Stimulated activated CD4-positive, alpha-beta T cell treated with anti-CD3 and anti-CD28 coated beads, Interleukin-1b, Interleukin-23, amount 100 ng/mL, for 24 hours (primary cell): ENCODE data around the gene RBM17.
"Not testable (repeated sequence)": the region's sequence is repeated elsewhere in the genome, so short reads cannot be mapped to it uniquely, and the experiment has no call there.

ENCODE experiments used
- DNase-seq, 4 experiments: peaks; one replicate each; pipeline ENCODE4 v3.0.0-alpha.2; 2020; ENCODE audit warnings: low read depth in 4 of 4, low spot score in 1 of 4

The RBM17 gene, protein sequence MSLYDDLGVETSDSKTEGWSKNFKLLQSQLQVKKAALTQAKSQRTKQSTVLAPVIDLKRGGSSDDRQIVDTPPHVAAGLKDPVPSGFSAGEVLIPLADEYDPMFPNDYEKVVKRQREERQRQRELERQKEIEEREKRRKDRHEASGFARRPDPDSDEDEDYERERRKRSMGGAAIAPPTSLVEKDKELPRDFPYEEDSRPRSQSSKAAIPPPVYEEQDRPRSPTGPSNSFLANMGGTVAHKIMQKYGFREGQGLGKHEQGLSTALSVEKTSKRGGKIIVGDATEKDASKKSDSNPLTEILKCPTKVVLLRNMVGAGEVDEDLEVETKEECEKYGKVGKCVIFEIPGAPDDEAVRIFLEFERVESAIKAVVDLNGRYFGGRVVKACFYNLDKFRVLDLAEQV

DNA sequence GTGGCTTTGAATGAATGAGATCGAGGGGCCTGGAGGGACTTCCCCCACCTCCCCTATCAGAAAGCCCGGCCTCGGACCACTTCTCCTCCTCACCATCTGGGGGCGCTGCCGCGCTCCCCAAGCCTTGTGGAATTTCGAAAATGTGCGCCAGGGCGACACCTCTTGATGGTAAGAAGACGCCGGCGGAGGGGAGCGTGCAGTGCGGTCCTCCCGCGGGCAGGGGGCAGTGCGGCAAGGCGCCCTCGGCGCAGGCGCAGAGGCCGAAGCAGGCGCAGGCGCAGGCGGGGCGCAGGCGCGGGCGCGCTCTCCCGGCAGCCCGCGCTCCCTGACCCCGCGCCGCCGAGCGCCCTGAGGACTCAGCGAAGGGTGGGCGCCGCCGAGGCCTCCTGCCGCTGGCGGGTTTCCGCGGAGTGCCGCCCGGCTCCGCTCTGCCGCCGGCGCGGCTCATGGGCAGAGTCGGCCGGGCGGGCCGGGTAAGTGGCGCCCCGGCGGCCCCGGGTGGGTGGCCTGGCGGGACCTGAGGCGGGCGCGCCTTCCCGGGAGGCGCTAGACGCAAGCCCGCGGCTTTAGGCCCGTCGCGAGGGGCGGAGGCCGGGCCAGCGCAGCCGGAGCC, at the start of gene RBM17:
TSS of gene RBM17 (plus strand) at position 314 of the 613 bp plus-strand sequence. CDS start 8,032 bp downstream, outside the sequence.
- DNase-seq, result peak; percentile 91 to 97 (median 94)

DNA sequence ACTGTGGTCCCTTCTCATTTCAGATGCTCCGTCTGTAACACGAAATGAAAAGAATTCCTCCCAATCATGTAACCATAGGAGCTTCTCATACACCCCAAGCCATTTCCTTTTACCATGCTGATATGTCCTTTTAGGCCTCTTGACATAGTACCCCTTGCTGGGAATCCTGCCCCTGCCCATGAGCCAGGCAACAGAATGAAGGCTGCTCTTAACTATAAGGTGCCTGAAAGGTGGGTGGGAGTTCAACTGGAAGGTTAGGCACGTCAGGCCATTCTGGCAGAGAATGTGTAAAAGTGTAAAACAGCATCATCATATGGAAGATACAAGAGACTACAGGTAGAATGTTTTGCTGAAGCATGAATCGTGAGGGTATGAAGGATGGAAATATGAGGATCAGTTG, 49.1 kb upstream of the RBM17 start:
- DNase-seq, result no peak

DNA sequence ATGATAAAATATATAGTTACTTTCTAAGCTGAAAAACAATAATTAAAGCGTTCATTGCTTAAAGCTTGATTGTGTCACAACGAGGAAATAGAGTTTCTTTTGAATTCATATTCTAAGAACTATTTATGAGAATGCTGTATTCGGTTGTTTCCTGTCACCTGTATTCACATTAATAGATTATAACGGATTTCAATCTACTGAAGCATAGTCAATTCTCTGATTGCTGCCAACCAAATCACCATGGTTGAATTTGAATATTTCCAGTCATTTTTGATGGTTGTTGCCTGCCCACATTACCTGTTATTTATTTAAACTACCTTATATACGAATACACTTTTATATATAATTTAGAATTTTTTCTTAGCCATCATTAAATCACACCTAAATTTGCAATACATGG, 48.6 kb upstream of the RBM17 start:
- DNase-seq, result no peak

DNA sequence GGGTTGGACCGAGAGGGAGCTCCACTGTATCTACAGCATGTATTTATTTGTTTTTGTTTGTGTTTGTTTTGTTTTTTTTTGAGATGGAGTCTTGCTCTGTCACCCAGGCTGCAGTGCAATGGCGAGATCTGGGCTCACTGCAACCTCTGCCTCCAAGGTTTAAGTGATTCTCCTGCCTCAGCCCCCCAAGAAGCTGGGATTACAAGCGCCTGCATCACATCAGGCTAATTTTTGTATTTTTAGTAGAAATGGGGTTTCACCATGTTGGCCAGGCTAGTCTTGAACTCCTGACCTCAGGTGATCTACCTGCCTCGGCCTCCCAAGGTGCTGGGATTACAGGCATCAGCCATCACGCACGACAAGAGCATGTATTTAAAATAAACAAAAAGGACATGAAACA, 45.5 kb upstream of the RBM17 start:
- DNase-seq, result not testable (repeated sequence)

DNA sequence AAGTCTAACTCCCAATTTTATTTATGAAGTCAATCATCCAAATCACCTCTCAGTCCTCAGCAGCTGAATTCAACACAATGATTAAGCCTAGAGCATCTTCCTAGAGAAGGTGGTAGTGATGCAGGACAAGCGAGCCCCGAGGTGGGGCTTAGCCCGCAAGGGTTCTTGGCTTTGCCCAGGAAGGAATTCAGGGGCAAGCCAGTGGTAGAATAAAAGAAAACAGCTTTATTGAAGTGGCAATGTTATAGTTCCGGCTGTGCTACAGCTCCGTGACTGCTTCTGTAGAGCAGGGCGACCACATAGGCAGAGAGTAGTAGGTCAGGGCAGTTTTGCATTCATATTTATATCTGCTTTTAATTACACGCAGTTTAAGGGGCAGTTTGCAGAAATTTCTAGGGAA, 44.8 kb upstream of the RBM17 start:
- no peak for DNase-seq

DNA sequence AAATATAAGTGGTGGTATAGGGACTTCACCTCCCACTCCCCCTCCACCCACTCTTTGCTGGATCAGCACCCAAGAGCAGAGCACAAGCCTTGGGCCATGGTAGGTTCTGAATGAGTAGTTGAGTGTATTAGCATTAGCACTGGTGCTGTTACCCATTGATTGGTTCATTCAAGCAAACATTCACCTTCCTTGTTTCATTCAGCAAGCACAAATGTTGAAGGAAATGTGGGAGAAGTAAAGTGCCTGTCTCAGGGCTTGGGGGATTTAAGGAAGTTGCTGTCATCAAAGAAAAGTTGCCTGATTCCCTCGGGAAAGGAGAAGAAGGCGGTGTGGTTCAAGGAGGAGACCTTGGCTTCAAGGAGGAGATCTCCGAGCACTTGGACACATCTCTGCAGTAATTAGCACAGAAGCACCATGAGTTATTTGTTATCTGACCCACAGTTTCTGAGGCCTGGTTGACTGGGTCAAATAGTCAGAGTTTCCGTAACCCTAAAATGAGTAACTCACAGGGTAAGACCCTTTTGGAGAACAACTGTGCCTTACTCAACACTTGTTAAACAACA, 44.0 kb upstream of the RBM17 start:
- DNase-seq, result no peak

DNA sequence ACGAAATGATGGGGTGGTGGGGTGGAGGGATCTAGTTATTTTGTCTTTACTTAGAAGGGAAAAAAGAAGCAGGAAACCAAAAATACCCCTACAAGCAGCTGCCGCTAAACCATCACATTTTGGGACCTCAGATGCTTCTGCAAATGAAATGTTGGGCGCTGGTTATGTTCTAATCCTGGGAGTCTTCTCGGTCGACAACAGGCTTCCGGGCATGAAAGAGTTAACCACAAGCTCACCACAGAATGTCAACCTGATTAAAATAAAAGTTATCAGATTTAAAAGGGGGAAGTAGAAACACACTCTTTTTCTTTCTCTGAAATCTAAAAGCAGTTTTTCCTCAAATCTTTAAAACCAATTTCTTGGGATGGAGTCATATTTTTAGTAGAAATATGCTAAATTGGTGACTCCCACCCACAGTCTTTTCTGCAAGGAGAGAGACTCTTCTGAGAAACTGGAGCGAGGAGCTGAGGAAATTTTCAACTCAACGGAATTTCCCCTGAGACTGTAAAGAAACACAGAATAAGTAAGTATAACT, 43.5 kb upstream of the RBM17 start:
- DNase-seq, result no peak

DNA sequence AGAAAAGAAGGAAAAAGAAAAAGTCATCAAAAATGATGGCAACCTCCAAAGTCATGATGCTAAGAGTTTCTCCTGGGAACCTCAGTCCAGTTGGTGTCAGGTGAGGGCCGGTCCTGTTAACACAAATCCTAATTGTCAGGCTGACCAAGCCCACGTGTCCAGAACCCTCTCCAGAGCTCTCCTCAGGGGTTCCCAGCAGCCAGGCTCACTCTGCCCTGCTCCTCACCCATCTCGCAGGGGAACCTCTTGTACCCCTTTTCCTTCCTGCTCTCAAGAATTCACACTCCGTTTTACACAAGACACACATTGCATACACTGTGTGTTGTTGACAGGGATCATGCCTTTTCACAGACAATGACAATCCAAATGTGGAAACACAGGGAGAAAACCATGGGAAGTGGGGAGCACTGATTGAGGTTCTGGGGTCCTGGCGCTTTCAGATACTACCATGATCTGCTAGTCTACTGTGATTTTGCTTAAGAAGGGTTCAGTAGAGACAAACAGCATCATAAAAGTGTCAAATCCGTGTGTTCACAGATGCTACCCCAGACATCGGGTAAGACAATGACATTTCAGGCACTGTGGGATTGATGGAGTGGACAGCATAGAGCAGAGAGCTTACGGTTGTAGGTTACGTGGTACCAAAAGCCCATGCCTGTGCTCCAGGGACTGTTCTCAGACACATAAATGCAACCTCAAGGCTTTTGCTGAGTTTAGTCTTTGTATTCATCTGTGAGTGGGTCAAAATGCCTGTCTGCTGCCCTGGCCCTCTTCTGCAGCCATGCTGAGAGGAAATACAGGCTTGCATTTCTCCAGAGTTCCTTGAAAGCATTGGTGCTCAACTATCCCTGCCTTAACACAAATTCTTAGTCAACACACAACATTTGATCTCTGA, 42.7 kb upstream of the RBM17 start:
- no peak for DNase-seq

DNA sequence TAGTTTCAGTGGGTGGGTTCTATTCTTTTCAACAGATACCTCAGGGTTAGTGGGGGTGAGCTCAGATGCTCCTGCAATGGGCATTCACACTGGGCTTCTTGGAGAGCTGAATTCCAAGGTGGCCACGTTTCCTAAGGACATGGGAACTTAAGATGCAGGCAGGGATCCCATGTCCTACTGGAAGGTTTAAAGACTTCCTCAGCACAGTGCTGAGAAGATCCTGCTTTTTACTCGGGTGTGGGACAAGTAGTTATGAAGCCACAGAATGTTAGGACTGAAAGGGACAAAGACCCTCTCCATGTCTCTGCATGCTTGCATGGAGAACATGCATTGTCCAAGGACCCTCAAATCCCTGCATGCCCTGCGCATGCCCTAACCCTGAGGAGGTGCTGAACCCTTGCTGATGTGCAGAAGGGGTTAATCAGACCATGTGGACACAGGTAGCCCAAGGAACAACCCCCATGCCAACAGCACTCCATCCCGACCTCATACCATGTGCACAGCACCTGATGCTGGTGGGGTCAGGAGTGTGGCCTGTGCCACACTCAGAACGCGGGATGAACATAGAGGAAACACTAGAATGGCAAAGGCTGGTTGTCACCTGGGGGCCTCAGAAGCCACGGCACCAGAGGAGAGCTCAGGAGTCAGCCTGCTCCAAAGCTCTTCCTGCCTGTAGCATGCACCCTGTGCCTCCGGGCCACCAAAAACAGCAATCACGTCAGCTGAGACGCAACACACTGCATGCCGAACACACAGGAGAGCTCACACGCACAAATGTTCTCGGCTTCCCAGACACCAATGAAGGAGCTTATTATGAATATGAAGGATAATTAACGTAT, 41.8 kb upstream of the RBM17 start:
- DNase-seq, result no peak

DNA sequence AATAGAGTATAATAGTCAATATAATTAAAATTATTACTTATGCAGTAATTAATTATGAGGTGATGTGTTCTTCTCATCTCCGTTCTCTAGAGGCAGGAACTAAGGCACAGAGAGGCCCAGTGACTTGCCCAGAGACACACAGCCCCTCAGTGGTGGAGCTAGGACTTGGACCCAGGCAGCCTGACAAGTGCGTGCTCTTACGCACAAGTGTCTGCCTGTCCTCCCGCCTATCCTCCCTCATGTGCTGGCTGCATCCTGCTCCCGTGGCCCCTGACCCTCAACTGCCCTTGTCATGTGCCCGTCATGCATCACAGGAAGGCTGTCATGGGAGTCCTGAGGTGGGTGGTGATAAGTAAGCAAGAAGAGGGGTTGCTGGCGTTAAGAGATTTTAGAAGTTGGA, 41.0 kb upstream of the RBM17 start:
- DNase-seq, result no peak

DNA sequence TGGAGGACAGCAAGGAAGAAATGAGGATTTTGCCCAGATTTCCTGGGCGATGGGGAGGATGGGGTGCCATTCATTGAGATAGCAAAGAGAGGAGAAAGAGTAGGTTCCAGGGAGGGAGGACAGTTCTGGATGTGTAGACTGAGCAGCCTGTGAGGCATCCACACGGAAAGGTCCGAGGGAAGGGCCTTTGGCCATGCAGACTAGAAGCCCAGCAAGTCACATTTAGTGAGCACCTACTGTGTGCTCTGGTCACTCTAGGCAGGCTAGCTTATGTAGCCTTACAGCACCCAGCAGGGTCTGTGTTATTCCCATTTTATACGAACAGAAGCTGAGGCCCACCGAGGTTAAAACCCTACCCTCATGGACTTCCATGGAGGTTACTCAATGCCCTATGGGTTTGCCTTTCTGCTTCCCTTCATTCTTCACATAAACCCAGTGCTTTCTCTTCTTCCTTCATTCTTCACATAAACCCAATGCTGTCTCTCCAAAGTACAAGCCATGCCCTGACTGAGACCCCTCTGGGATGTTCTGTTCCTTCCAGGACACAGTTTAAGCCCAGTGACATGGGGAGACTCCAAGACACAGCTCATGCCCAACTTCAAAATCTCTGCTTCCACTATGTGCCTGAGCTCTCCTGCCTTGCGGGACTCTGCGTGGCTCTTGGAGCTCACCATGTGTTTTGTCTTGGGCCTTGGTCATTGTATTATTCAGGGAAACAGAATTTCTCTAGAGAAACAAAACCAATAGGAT, 40.4 kb upstream of the RBM17 start:
- DNase-seq, result no peak

DNA sequence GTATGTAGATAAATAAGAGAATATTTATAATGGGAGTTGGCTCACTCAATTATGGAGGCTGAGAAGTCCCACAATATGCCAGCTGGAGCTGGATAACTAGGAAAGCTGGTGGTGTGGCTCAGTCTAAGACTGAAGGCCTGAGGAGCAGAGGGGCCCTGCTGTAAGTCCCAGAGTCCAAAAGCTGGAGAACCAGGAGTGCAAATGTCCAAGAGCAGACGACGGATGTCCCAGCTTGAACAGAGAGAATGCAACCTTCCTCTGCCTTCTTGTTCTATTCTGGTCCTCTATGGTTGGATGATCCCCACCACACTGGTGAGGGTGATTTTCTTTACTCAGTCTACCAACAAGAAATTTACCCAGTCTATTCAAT, 39.8 kb upstream of the RBM17 start:
- DNase-seq, result no peak

DNA sequence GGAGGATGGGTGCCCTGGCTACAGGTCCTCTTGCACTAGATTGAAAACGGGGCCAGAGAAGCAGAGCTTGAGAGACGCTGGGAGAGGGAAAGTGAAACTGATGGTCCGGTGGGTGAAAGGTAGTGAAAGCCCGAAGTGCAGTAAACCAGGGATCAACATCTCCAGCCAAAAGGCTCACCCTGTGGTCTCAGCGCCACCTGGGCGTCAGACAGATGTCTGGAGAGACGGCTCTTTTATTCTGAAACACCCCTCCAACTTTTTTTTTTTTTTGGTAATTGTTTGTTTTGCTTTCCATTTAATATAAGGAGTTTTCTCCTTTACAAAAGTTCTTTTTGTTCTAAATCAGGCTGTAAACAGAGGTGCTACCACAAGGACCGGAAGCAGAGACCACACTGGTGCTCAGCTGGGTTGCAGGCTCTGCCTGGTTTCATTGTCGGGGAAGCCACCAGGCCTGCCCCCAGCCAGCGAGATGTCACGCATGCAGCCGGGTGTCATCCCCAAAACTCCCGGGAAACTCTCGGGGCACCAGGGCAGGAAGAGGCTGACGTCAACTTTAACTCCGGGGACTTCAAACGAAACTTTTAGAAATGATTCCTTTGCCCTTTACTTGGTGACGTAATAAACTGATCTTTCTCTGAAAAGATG, 37.9 kb upstream of the RBM17 start:
- DNase-seq, result peak in 3 of 4 experiments; percentile 58 to 88 (median 83)

DNA sequence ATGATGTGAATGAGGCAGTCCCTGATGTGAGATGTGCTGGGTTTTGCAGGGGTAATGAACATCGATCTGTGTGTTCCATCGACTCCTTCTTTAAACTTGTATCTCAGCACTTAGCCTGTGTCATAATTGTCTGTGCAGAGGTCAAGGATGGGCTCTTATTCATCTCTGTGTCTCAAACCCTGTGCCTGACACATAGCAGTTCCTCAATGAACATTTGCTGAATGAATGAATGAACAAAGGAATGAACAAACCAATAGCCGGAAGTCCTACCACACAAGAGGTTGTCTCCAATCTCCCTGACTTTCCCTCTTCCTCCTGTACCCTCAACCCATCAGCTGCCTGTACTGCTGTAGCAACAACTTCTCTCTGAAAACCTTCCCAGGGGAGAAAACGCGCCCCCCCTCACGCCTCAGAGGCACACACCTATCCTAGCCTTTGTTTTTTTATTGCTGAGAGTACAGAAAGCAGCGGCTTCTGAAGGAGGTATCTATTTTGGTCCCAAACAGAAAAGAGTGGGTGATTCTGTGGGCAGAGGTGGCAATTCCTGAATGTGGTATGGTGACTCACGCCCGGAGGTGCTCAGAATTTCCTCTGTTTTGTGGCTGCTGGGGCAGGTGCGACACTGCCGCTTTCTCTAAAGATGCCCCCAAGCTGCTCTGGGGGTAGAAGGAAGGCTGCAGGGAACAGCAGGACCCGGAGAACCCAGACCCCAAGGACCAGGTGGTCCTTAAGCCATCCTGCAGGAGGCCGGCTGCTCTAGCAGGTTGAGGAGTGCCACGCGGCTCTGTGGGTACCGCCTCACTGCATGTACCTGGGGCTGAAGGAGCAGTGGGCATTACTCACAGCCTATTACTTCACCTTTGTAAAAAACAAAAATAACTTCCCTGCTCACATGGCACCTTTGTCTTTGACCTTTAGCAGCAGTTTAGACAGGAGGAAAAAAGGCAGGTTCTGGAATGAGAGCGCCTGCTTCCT, 36.3 kb upstream of the RBM17 start:
- DNase-seq, result peak in 3 of 4 experiments; percentile 47 to 80 (median 69)

DNA sequence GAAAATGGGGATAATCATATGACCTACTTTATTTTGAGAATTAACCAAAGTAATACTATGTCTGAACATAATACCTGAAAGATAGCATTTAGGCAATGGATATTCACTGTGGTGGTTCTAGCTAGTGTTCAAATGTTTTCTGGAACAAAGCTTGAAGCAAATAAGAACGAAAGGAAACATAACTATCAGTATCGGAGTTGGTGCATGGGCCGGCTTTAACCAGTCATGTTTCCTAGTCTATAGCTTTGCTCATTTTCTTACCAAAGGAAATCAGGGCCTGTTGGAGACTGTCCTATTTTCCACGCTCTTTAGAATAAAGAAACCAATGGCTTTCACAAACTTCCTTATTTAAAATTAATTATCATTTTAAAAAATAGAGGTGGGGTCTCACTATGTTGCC, 35.5 kb upstream of the RBM17 start:
- DNase-seq, result no peak

DNA sequence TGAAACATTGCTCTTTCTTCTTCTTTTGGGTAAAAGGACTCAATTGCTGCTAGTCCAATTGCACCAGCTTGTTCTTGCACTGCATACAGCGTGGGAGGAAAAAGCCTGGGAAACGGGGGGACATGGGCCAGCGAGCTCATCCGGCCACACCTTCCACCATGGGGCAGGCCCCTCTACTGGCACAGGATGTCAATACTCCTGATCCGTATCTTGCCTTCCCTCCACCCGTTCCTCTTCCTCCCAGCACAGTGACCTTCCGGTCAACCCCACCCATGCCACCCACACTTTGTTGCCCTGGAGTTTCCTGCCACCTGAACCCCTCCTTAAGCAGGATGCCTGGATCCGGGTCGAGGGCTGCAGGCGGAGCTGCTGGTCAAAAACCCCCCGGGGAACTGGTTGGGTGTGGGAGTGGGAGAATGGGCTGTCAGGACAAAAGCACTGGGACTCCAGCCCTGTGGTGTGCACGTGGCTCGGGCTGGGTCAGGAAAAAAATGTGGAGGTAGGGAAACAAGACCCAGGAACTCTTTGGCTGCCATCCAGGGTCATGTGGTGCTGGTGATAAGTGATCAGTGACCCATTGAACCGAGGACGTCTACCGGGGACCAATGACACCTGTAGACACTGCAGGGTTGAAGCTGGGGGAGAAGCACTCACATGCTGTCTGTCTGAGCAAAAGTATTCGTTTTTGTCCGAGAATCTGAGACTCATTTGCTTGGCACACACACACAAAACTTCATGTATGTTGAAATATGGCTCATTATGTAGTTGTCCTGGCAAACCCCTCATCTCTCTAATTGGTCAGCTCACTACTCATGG, 34.8 kb upstream of the RBM17 start:
- no peak for DNase-seq

DNA sequence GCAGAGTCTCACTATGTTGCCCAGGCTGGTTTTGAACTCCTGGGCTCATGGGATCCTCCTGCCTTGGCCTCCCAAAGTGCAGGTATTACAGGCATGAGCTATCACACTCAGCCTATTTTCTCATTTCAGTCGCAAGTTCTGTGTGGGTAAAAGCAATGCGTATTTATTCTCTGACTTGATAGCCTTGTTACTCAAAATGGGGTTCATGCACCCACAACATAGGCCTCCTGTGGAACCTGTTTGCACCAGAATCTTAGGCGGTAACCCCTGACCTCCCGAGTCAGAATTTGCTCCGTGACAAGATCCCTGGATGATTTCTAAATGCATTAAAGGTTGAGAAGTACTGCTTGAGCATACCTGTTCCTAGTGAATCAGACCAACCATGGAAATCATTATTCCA, 34.0 kb upstream of the RBM17 start:
- no peak for DNase-seq
